Thyroid gland (tissue), 4 donors: ENCODE results near the gene DCAF5. TPM values are rescaled to one million over a fixed set of nuclear protein-coding genes. Genes with fewer than 3 reads are reported as not detected.

Source experiments
- DNase-seq, 2 donors: peaks; one replicate each; pipeline ENCODE4 v3.0.0-alpha.2; 2019
- H3K27ac ChIP-seq, 3 donors: fragments of 200-600 bp; sonication (generic); 1 replicate in 2 of 3; 2 replicates in 1 of 3; pipeline ENCODE4 v1.5.1; 2016 to 2019; ENCODE audit warnings: mild to moderate bottlenecking in 1 of 3, moderate library complexity in 1 of 3
- H3K27me3 ChIP-seq: fragments of 200-600 bp; sonication (generic); one replicate; pipeline ENCODE4 v1.5.1; 2019
- H3K36me3 ChIP-seq, 2 donors: fragments of 200-600 bp; sonication (generic); one replicate each; pipeline ENCODE4 v1.5.1; 2016 to 2019
- H3K4me1 ChIP-seq, 2 donors: fragments of 200-600 bp; sonication (generic); one replicate each; pipeline ENCODE4 v1.5.1; 2017 to 2019
- H3K4me3 ChIP-seq, 3 donors: fragments of 200-600 bp; sonication (generic); replicated peaks in 1 of 3; 1 replicate in 2 of 3; 2 replicates in 1 of 3; pipeline ENCODE4 v1.5.1; 2016; ENCODE audit warnings: mild to moderate bottlenecking in 1 of 3
- H3K9me3 ChIP-seq: fragments of 200-600 bp; sonication (generic); one replicate; pipeline ENCODE4 v1.5.1; 2017
- CTCF ChIP-seq, 6 experiments: fragments of 200-600 bp in 3 of 6; fragments of 450-650 bp in 3 of 6; sonication (generic) in 3 of 6; IDR thresholded peaks; one replicate each; pipeline ENCODE4 v1.5.1; 2016 to 2019; ENCODE audit warnings: antibody characterized with exemption in 6 of 6, mild to moderate bottlenecking in 2 of 6, inconsistent platforms in 1 of 6, moderate library complexity in 1 of 6
- POLR2A ChIP-seq, 2 donors: fragments of 450-650 bp; IDR thresholded peaks; one replicate each; pipeline ENCODE4 v1.6.1; 2017; ENCODE audit warnings: antibody characterized with exemption in 2 of 2, mild to moderate bottlenecking in 2 of 2, moderate library complexity in 1 of 2
- WGBS, 2 donors: methylation state at CpG; one replicate each; pipeline ENCODE4 v1.1.5; 2017; 5-methylcytosine and 5-hydroxymethylcytosine counted together
- intact Hi-C: fragments of 100-400 bp; cut with DNase I; formaldehyde crosslinking; loops from one replicate; pipeline ENCODE4 v1.15.1; 2023
- total RNA-seq, 4 donors: library from RNA; depleted of rRNA; stranded (reverse); fragments of >200 nt; gene quantifications; one replicate each; pipeline ENCODE4 v1.2.3, GENCODE V29; 2016

DCAF5 gene
- total RNA-seq, 4 donors from 2014 or later: 36.0 to 53.6 (median 38.9) TPM

GRCh38 chr14:69055999-69056788, 96.7 kb downstream of the DCAF5 start:
- Histone ChIP-seq H3K9me3 (no peaks in the 10 kb centered on the region), H3K4me3 (no peak overlapping the region), H3K4me1 (peaks cover 6 to 16% of the 10 kb centered on the region in 2 donors), H3K27ac (no peak overlapping the region), H3K27me3 (no peaks in the 10 kb centered on the region), H3K36me3 (peaks cover 26 to 28% of the 10 kb centered on the region in 2 donors)
- intact Hi-C loops: no loop called here
- no peak for DNase-seq
- TF ChIP-seq CTCF (IDR thresholded peaks at IDR 0.05) (no peak), POLR2A (IDR thresholded peaks at IDR 0.05) (no peak)
- 36 to 43% methylated on average over 3 of the region's 3 CpGs for WGBS, 2 donors

- no peaks in the 10 kb centered on the region for H3K9me3 ChIP-seq
- no peak for DNase-seq
- WGBS, 2 donors: 94 to 98% methylated on average over 20 to 21 of the region's 21 CpGs
- peaks cover 22 to 25% of the 10 kb centered on the region in 2 donors for H3K36me3 ChIP-seq
- peaks cover 15 to 26% of the 10 kb centered on the region in 2 donors for H3K4me1 ChIP-seq
- intact Hi-C loops: no loop called here
- H3K4me3 ChIP-seq: no peak overlapping the region
- TF ChIP-seq POLR2A (IDR thresholded peaks at IDR 0.05) (no peak), CTCF (IDR thresholded peaks at IDR 0.05) (no peak)
- H3K27me3 ChIP-seq: no peaks in the 10 kb centered on the region
- no peak overlapping the region for H3K27ac ChIP-seq
Observed at GRCh38 chr14:69055125-69055524, 97.8 kb downstream of the DCAF5 start.

GRCh38 chr14:69054030-69054429, 98.9 kb downstream of the DCAF5 start:
- intact Hi-C loops: no loop called here
- no peaks in the 10 kb centered on the region for H3K9me3 ChIP-seq
- H3K4me1 ChIP-seq: peaks cover 18 to 31% of the 10 kb centered on the region in 2 donors
- TF ChIP-seq POLR2A (IDR thresholded peaks at IDR 0.05): no peak
- TF ChIP-seq CTCF (IDR thresholded peaks at IDR 0.05): no peak
- no peak overlapping the region for H3K4me3 ChIP-seq
- peak in 1 of 2 donors; percentile 15 for DNase-seq
- H3K27me3 ChIP-seq: no peaks in the 10 kb centered on the region
- no peak overlapping the region for H3K27ac ChIP-seq
- peaks cover 22 to 25% of the 10 kb centered on the region in 2 donors for H3K36me3 ChIP-seq
- 86 to 92% methylated on average over 8 of the region's 11 CpGs for WGBS, 2 donors

GRCh38 chr14:69052181-69052601, 100.7 kb downstream of the DCAF5 start:
- H3K36me3 ChIP-seq: peaks cover 22 to 23% of the 10 kb centered on the region in 2 donors
- DNase-seq: no peak
- H3K27me3 ChIP-seq: no peaks in the 10 kb centered on the region
- peak overlapping the region in 1 of 3 donors; percentile 74 for H3K27ac ChIP-seq
- 66 to 72% methylated on average over 4 of the region's 4 CpGs for WGBS, 2 donors
- TF ChIP-seq POLR2A (IDR thresholded peaks at IDR 0.05) (no peak), CTCF (IDR thresholded peaks at IDR 0.05) (no peak)
- H3K4me3 ChIP-seq: no peak overlapping the region
- intact Hi-C loops: no loop called here
- peaks cover 26 to 47% of the 10 kb centered on the region in 2 donors for H3K4me1 ChIP-seq
- H3K9me3 ChIP-seq: no peaks in the 10 kb centered on the region
